Fibroblast of the aortic adventitia (primary cell): ENCODE data around the gene DSCAML1. TPM values are rescaled to one million over a fixed set of nuclear protein-coding genes. Genes with fewer than 3 reads are reported as not detected.

Source experiments
- DNase-seq: peaks from one replicate; pipeline ENCODE4 v3.0.0-alpha.2; 2010; ENCODE audit warnings: low read depth
- H3K4me3 ChIP-seq: 2 replicates; pipeline ENCODE4 v1.5.1; 2011; ENCODE audit warnings: low read depth, mild to moderate bottlenecking, control low read depth, low read length, moderate library complexity
- total RNA-seq: library from RNA; depleted of rRNA; stranded (reverse); fragments of >200 nt; gene quantifications from 2 replicates; pipeline ENCODE4 v1.2.3, GENCODE V29; 2012; ENCODE audit warnings: low replicate concordance
- TF ChIP-seq, protein P1 (sequence below): IDR thresholded peaks from 2 replicates; pipeline ENCODE4 v1.5.1; 2011; ENCODE audit warnings: mild to moderate bottlenecking, low read length, control low read depth, inconsistent platforms; ENCODE audit not compliant: insufficient read depth

Gene DSCAML1
- total RNA-seq, 1 donor, result not detected

DNA sequence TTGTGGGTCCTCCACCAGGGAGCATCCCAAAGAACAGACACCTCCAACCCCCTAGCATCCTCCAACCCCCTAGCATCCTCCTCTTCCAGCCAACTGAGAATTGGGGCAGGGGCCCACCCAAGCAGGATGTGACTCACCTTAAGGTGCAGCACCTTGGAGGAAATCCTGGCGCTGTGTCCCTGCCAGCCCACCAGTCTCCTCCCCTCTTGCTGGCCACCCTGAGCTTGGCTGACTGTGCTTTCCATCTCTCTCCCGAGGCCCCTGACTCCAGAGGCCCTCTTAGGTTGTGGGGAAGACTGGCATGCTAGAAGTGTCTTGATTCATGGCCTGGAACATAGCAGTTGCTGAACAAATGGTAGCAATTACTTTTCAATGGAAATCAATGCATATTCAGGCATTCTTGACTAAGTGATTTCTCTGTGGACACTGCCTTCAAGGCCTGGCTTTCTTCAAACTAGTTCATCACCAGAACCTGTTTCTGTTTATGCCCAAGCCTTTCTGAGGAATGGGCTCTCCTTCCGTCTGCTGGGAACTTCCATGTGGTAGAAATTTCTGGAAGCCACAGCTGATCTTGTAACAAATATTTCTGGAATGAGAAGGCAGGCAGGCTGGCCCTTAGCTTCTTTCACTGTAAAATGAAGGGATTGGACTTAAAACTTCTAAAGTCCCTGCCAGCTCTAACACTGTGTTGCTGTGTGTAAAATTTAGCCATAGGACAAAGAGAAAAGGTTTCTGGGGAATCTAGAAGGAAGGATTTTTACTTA, 408.8 kb downstream of the DSCAML1 start:
- TF ChIP-seq, protein P1, sequence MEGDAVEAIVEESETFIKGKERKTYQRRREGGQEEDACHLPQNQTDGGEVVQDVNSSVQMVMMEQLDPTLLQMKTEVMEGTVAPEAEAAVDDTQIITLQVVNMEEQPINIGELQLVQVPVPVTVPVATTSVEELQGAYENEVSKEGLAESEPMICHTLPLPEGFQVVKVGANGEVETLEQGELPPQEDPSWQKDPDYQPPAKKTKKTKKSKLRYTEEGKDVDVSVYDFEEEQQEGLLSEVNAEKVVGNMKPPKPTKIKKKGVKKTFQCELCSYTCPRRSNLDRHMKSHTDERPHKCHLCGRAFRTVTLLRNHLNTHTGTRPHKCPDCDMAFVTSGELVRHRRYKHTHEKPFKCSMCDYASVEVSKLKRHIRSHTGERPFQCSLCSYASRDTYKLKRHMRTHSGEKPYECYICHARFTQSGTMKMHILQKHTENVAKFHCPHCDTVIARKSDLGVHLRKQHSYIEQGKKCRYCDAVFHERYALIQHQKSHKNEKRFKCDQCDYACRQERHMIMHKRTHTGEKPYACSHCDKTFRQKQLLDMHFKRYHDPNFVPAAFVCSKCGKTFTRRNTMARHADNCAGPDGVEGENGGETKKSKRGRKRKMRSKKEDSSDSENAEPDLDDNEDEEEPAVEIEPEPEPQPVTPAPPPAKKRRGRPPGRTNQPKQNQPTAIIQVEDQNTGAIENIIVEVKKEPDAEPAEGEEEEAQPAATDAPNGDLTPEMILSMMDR, result no peak
- DNase-seq, result peak; percentile 71
- H3K4me3 ChIP-seq, result no peak overlapping the region

DNA sequence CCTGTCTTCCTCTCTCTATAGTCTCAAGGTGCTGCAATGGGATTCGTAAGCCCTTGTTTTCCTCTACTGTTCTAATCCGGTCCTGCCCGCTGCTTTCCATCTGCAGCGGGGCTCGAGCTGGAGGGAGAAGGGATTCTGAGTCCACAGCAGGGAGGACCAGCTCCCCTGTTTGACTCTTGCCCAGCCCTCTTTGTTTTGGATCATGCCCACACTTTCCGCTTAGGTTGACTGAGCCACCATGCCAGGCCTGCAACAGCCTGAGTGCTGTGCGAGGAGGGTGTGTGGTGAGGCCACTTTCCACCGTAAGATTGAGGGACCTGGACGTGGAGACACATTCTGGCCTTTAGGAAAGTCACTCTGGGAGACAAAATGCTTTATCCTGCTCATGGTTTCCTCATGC, 411.1 kb downstream of the DSCAML1 start:
- TF ChIP-seq, protein P1, result no peak
- no peak overlapping the region for H3K4me3 ChIP-seq
- DNase-seq, result no peak

DNA sequence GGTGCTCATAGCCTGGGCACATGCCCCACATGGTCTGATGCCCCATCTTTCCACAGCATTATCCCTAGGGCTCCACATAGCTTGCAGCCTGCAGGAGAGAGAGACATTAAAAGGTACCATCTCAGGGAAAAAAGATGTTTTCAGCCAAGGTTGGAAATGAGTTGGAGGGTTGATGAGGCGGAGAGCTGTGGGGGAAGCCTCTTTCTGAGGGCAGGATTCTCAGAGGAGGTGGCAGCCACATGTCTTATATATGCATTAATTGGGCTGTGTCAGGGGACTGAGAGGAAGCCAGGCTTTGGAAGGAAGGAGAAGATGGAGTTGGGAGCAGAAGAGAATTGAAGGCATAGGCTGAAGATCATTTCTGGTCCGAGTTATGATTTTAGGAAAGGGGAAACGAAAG, 411.5 kb downstream of the DSCAML1 start:
- TF ChIP-seq, protein P1, result no peak

DNA sequence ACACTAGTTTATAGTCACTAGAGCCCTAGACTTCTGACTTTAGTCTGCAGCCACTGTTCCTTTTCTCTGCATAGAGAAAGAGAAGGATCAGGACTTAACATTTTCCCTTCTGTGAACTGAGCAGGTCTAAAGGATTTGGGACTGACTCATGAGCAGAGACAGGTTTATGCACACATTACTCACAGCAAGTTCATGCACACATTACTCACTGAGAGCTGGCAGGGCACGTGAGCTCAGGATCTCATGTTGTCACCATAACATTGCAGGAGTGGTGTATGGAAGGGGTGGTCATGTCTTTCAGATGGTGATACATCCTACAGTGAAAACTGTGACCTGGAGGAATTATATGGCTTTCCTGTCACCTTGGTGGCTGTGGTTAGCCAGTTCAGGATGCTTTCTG, 413.0 kb downstream of the DSCAML1 start:
- H3K4me3 ChIP-seq, result no peak overlapping the region
- peak; percentile 73 for DNase-seq
- TF ChIP-seq, protein P1, result no peak

More for the DNA sequence above, 411.5 kb downstream of the DSCAML1 start:
- H3K4me3 ChIP-seq, result no peak overlapping the region
- DNase-seq, result no peak

DNA sequence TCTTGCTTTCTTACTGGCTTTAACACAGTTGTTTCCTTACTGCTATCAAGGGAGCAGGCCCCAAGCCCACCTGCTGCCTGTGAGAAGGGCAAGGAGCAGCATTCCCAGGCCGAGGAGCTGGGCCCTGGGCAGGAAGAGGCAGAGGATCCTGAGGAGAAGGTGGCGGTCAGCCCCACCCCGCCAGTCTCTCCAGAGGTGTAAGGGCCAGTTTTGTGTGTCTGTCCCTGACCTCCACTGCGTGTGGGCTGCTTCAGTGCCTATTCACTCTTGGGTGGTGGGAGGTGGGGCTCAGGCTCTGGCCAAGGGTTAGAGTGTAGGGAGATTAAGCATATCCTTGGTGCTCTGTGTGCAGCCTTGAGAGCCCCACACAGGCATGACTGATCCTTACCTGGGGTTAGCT, 414.3 kb downstream of the DSCAML1 start:
- DNase-seq, result no peak
- TF ChIP-seq, protein P1, result no peak
- no peak overlapping the region for H3K4me3 ChIP-seq

DNA sequence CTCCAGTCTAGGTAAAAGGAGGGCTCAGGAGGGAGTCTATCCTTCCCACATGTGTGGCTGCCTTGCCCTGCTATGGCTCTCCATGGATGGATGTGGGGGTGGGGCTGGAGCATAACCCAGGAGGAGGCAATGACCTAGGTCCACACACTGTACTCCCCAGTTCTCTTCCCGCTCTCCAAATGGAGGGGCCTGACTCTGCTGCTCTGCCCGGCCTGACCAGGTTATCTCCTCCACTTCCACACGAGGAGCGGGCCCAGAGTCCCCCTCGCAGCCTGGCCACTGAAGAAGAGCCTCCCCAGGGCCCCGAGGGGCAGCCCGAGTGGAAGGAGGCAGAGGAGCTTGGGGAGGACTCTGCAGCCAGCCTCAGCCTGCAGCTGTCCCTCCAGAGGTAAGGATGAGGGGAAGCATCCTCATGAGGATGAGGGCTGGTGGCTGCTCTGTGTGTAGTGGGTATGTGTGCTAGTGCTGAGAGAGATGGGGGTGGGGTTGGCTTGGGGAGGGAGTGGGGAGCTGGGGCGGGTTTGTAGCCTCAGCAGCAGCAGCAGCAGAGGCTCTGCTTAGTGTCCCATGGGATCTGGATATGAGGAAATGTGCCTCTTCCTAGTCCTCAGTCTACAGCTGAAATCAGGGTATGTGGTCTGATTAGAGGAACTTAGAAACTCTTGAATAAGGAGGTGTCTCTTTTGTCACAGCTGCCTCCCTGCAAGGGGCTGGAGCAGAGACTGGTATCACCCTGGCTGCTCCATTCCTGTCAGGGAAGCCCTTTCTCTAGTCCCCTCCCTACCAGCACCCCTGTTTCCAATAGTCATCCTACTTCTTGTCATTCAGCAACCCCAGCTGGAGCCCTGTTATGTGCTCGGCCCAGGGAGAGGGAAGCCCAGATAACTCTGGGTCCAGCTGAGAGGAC, 415.3 kb downstream of the DSCAML1 start:
- TF ChIP-seq, protein P1, result no peak
- DNase-seq, result no peak
- no peak overlapping the region for H3K4me3 ChIP-seq
